GM12892 (cell line): ENCODE results near the gene ALK.

Source experiments
- POLR2A ChIP-seq: IDR thresholded peaks from 2 replicates; pipeline ENCODE4 v1.6.1; 2011; ENCODE audit warnings: low read depth, low read length, control low read depth
- POLR2AphosphoS5 ChIP-seq: IDR thresholded peaks from 2 replicates; pipeline ENCODE4 v1.6.1; 2011; ENCODE audit warnings: low read depth, low read length, control low read depth
- TAF1 ChIP-seq: IDR thresholded peaks from 2 replicates; pipeline ENCODE4 v1.6.1; 2011; ENCODE audit warnings: low read depth, mild to moderate bottlenecking, control low read depth, low read length, borderline replicate concordance

- no peak for TF ChIP-seq POLR2A
- TF ChIP-seq POLR2AphosphoS5: no peak
- TF ChIP-seq TAF1: no peak
These were observed 187.4 kb downstream of the ALK start for GRCh38 chr2:29733965-29734364.
